H9 (cell line): Measurements from ENCODE around the gene FAM222B. TPM values are rescaled to one million over a fixed set of nuclear protein-coding genes. Genes with fewer than 3 reads are reported as not detected.

Experiments
- DNase-seq: peaks from one replicate; pipeline ENCODE4 v3.0.0-alpha.2; 2017
- H2AFZ ChIP-seq: one replicate; pipeline ENCODE4 v1.6.1; 2013; ENCODE audit warnings: mild to moderate bottlenecking, low read length, control low read depth, moderate library complexity
- H2AK5ac ChIP-seq: 2 replicates; pipeline ENCODE4 v1.6.1; 2013; ENCODE audit warnings: low read length, control low read depth, mixed read lengths; ENCODE audit not compliant: insufficient read length
- H2BK120ac ChIP-seq: one replicate; pipeline ENCODE4 v1.6.1; 2013; ENCODE audit warnings: low read depth, mild to moderate bottlenecking, low read length, control low read depth, inconsistent platforms; ENCODE audit not compliant: poor library complexity, severe bottlenecking
- H2BK12ac ChIP-seq: 2 replicates; pipeline ENCODE4 v1.6.1; 2013; ENCODE audit warnings: low read length, control low read depth, mixed read lengths, low read depth; ENCODE audit not compliant: insufficient read length
- H2BK15ac ChIP-seq: 2 replicates; pipeline ENCODE4 v1.6.1; 2013; ENCODE audit warnings: low read depth, low read length, control low read depth
- H2BK20ac ChIP-seq: one replicate; pipeline ENCODE4 v1.6.1; 2013; ENCODE audit warnings: low read depth, mild to moderate bottlenecking, low read length, control low read depth, inconsistent platforms; ENCODE audit not compliant: poor library complexity, severe bottlenecking
- H2BK5ac ChIP-seq: 2 replicates; pipeline ENCODE4 v1.6.1; 2013; ENCODE audit warnings: low read length, control low read depth, mixed read lengths; ENCODE audit not compliant: insufficient read length
- H3K14ac ChIP-seq: 2 replicates; pipeline ENCODE4 v1.6.1; 2013; ENCODE audit warnings: low read length, control low read depth; ENCODE audit not compliant: insufficient read depth
- H3K18ac ChIP-seq: 2 replicates; pipeline ENCODE4 v1.6.1; 2013; ENCODE audit warnings: low read depth, mild to moderate bottlenecking, mixed read lengths, low read length, control low read depth; ENCODE audit not compliant: insufficient read length
- H3K23ac ChIP-seq: 2 replicates; pipeline ENCODE4 v1.6.1; 2013; ENCODE audit warnings: low read length, control low read depth, mixed read lengths, low read depth; ENCODE audit not compliant: insufficient read length
- H3K23me2 ChIP-seq: 2 replicates; pipeline ENCODE4 v1.6.1; 2013; ENCODE audit warnings: low read depth, mild to moderate bottlenecking, mixed read lengths, low read length, control low read depth; ENCODE audit not compliant: insufficient read length, poor library complexity, severe bottlenecking
- H3K27ac ChIP-seq: 2 replicates; pipeline ENCODE4 v1.5.1; 2013; ENCODE audit warnings: low read length, control low read depth, mixed read lengths, low read depth; ENCODE audit not compliant: insufficient read length
- H3K27me3 ChIP-seq: 2 replicates; pipeline ENCODE4 v1.6.1; 2013; ENCODE audit warnings: low read length, control low read depth, inconsistent platforms; ENCODE audit not compliant: insufficient read depth
- H3K4ac ChIP-seq: 2 replicates; pipeline ENCODE4 v1.6.1; 2013; ENCODE audit warnings: low read depth, mild to moderate bottlenecking, control low read depth, inconsistent platforms, low read length, moderate library complexity
- H3K4me1 ChIP-seq: 2 replicates; pipeline ENCODE4 v1.6.1; 2013; ENCODE audit warnings: low read length, control low read depth, inconsistent platforms; ENCODE audit not compliant: insufficient read depth
- H3K4me2 ChIP-seq: 2 replicates; pipeline ENCODE4 v1.6.1; 2013; ENCODE audit warnings: low read length, control low read depth, mixed read lengths; ENCODE audit not compliant: insufficient read length, insufficient read depth
- H3K56ac ChIP-seq: 2 replicates; pipeline ENCODE4 v1.6.1; 2013; ENCODE audit warnings: low read depth, mild to moderate bottlenecking, mixed read lengths, low read length, control low read depth; ENCODE audit not compliant: insufficient read length
- H3K79me1 ChIP-seq: 2 replicates; pipeline ENCODE4 v1.6.1; 2013; ENCODE audit warnings: low read depth, mild to moderate bottlenecking, moderate library complexity, low read length, control low read depth, inconsistent platforms; ENCODE audit not compliant: insufficient read depth, poor library complexity, severe bottlenecking
- H3K79me2 ChIP-seq: 2 replicates; pipeline ENCODE4 v1.6.1; 2013; ENCODE audit warnings: low read length, control low read depth, inconsistent platforms; ENCODE audit not compliant: insufficient read depth
- H3K9ac ChIP-seq: 2 replicates; pipeline ENCODE4 v1.6.1; 2013; ENCODE audit warnings: low read length, control low read depth, mixed read lengths; ENCODE audit not compliant: insufficient read length; ENCODE audit errors: extremely low read depth
- H3K9me3 ChIP-seq: one replicate; pipeline ENCODE4 v1.6.1; 2013; ENCODE audit warnings: low read depth, low read length, inconsistent platforms; ENCODE audit not compliant: control insufficient read depth
- H3T11ph ChIP-seq: one replicate; pipeline ENCODE4 v1.6.1; 2013; ENCODE audit warnings: mild to moderate bottlenecking, low read length, control low read depth, inconsistent platforms
- H4K20me1 ChIP-seq: one replicate; pipeline ENCODE4 v1.6.1; 2013; ENCODE audit not compliant: control insufficient read depth, insufficient read length, insufficient read depth
- H4K5ac ChIP-seq: 2 replicates; pipeline ENCODE4 v1.6.1; 2013; ENCODE audit warnings: low read depth, mild to moderate bottlenecking, mixed read lengths, low read length, control low read depth; ENCODE audit not compliant: insufficient read length
- H4K8ac ChIP-seq: replicated peaks from 2 replicates; pipeline ENCODE4 v1.6.1; 2013; ENCODE audit warnings: low read length, control low read depth, mixed read lengths, low read depth; ENCODE audit not compliant: insufficient read length
- H4K91ac ChIP-seq: 2 replicates; pipeline ENCODE4 v1.6.1; 2013; ENCODE audit warnings: low read depth, mild to moderate bottlenecking, moderate library complexity, mixed read lengths, low read length, control low read depth; ENCODE audit not compliant: insufficient read length
- H3K27ac Mint-ChIP-seq, 3 experiments: 2 replicates in 2 of 3; 3 replicates in 1 of 3; pipeline ENCODE4 v1.8.0; 2020 to 2021; ENCODE audit warnings: mixed read lengths in 3 of 3, mild to moderate bottlenecking in 1 of 3, moderate library complexity in 1 of 3
- H3K27me3 Mint-ChIP-seq: 2 replicates; pipeline ENCODE4 v1.8.0; 2021; ENCODE audit warnings: low read depth, mild to moderate bottlenecking, moderate library complexity, mixed read lengths
- H3K36me3 Mint-ChIP-seq, 3 experiments: 2 replicates in 2 of 3; 3 replicates in 1 of 3; pipeline ENCODE4 v1.8.0; 2020 to 2021; ENCODE audit warnings: low read depth in 3 of 3, mixed read lengths in 3 of 3; ENCODE audit not compliant: insufficient read depth in 1 of 3
- H3K4me1 Mint-ChIP-seq, 2 experiments: 2 replicates each; pipeline ENCODE4 v1.8.0; 2020; ENCODE audit warnings: mixed read lengths in 2 of 2
- H3K4me3 Mint-ChIP-seq, 2 experiments: 2 replicates in 1 of 2; 3 replicates in 1 of 2; pipeline ENCODE4 v1.8.0; 2020 to 2021; ENCODE audit warnings: mild to moderate bottlenecking in 2 of 2, mixed read lengths in 2 of 2, moderate library complexity in 1 of 2
- H3K9me3 Mint-ChIP-seq, 2 experiments: 2 replicates in 1 of 2; 3 replicates in 1 of 2; pipeline ENCODE4 v1.8.0; 2020; ENCODE audit warnings: mild to moderate bottlenecking in 2 of 2, mixed read lengths in 2 of 2, moderate library complexity in 1 of 2
- WGBS: extraction: QIAGEN DNeasy Blood & Tissue Kit; methylation state at CpG from one replicate; pipeline ENCODE4 v1.1.7; 2013; ENCODE audit warnings: missing lambda C conversion rate, low lambda C conversion rate, mixed read lengths; ENCODE audit not compliant: insufficient read length; ENCODE audit errors: extremely low coverage; 5-methylcytosine and 5-hydroxymethylcytosine counted together
- total RNA-seq: library from RNA; stranded (reverse); gene quantifications from 2 replicates; pipeline ENCODE4 v1.2.1, GENCODE V29; 2021
- TF ChIP-seq, protein P1 (sequence below): fragments of 200-600 bp; sonication (generic); conservative IDR thresholded peaks from 3 replicates; pipeline ENCODE4 v1.8.0; 2021; ENCODE audit warnings: antibody characterized with exemption, mild to moderate bottlenecking

FAM222B gene
- total RNA-seq, 1 experiment from 2014 or later, result 76.1 TPM

GRCh38 chr17:28750178-28751047 lies 92.2 kb downstream of the FAM222B start:
- no peak overlapping the region for H3T11ph ChIP-seq
- no peak overlapping the region for H3K56ac ChIP-seq
- no peak overlapping the region for H4K5ac ChIP-seq
- no peak overlapping the region for H2BK120ac ChIP-seq
- H3K14ac ChIP-seq, result no peak overlapping the region
- no peak overlapping the region for H4K8ac ChIP-seq
- H3K9me3 ChIP-seq, result no peaks in the 10 kb centered on the region
- H3K4me2 ChIP-seq, result no peak overlapping the region
- H4K20me1 ChIP-seq, result no peaks in the 10 kb centered on the region
- H3K79me1 ChIP-seq, result no peaks in the 10 kb centered on the region
- no peak overlapping the region for H4K91ac ChIP-seq
- H2BK5ac ChIP-seq, result no peak overlapping the region
- no peak overlapping the region for H3K4ac ChIP-seq
- H2BK15ac ChIP-seq, result no peak overlapping the region
- H3K4me3 Mint-ChIP-seq, result peak overlapping the region in 1 of 2 experiments; percentile 35; a peak in 2 of 5 replicates
- TF ChIP-seq, protein P1, sequence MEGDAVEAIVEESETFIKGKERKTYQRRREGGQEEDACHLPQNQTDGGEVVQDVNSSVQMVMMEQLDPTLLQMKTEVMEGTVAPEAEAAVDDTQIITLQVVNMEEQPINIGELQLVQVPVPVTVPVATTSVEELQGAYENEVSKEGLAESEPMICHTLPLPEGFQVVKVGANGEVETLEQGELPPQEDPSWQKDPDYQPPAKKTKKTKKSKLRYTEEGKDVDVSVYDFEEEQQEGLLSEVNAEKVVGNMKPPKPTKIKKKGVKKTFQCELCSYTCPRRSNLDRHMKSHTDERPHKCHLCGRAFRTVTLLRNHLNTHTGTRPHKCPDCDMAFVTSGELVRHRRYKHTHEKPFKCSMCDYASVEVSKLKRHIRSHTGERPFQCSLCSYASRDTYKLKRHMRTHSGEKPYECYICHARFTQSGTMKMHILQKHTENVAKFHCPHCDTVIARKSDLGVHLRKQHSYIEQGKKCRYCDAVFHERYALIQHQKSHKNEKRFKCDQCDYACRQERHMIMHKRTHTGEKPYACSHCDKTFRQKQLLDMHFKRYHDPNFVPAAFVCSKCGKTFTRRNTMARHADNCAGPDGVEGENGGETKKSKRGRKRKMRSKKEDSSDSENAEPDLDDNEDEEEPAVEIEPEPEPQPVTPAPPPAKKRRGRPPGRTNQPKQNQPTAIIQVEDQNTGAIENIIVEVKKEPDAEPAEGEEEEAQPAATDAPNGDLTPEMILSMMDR, result peak; percentile 99
- no peaks in the 10 kb centered on the region; the same call in none of the 2 replicates for H3K27me3 Mint-ChIP-seq
- no peak overlapping the region for H2BK20ac ChIP-seq
- no peak overlapping the region for H3K18ac ChIP-seq
- no peak overlapping the region for H3K27ac ChIP-seq
- peaks cover 5% of the 10 kb centered on the region; the same call in 1 of the 2 replicates for H3K4me1 ChIP-seq
- H3K23ac ChIP-seq, result no peak overlapping the region
- H3K36me3 Mint-ChIP-seq, result peaks cover 41 to 71% (median 47%) of the 10 kb centered on the region in 3 experiments
- no peaks in the 10 kb centered on the region for H3K27me3 ChIP-seq
- DNase-seq, result peak; percentile 97
- H3K23me2 ChIP-seq, result peaks cover 3% of the 10 kb centered on the region
- WGBS, result no CpG with 5 or more reads among the region's 20 CpGs
- H3K9ac ChIP-seq, result no peak overlapping the region
- H2AK5ac ChIP-seq, result no peak overlapping the region
- peaks cover 8% of the 10 kb centered on the region; the same call in 1 of the 2 replicates for H3K79me2 ChIP-seq
- peak overlapping the region; percentile 48 to 87 (median 53); a peak in 4 of 7 replicates for H3K27ac Mint-ChIP-seq
- H3K4me1 Mint-ChIP-seq, result peaks cover 14 to 31% of the 10 kb centered on the region in 2 experiments
- H2BK12ac ChIP-seq, result no peak overlapping the region
- no peak overlapping the region for H2AFZ ChIP-seq
- no peaks in the 10 kb centered on the region for H3K9me3 Mint-ChIP-seq
